GM19238 (cell line): Measurements from ENCODE around the gene CAV2.

Source experiments
- DNase-seq: peaks from one replicate; pipeline ENCODE4 v3.0.0; 2011; ENCODE audit warnings: low spot score; ENCODE audit not compliant: insufficient read length

The CAV2 gene

DNA sequence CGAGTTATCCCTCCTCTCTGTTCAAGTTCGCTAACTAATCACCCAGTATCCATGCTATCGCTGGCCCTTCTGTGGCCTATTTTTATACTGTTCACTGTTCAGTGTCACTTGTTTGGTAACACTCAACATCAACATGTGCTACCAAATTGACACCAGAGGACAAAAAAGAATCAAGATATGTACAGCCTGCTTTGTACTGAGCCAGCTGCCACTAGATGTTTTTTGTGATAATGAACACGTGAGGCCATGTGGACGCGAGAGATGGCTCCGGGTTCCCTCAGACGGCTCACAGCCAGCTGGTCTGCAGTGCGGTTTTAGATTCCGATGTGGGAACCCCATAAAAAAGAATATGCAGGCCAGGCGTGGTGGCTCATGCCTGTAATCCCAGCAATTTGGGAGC lies 46.5 kb downstream of the CAV2 start:
- DNase-seq = no peak

DNA sequence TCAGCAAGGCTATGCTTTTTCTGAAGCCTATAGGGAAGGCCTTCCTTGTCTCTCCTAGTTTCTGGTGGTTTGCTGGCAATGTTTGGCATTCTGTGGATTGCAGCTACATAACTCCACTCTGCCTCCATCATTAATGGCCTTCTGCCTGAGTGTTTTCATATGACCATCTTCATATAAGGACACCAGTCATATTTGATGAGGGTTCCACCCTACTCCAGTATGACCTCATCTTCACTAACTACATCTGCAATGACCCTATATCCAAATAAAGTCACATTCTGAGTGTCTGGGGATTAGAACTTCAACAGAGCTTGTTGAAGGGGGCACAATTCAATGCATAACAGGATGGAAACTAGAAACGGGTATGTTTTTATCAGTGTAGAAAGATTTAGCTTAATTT lies 47.4 kb downstream of the CAV2 start:
- DNase-seq = no peak

DNA sequence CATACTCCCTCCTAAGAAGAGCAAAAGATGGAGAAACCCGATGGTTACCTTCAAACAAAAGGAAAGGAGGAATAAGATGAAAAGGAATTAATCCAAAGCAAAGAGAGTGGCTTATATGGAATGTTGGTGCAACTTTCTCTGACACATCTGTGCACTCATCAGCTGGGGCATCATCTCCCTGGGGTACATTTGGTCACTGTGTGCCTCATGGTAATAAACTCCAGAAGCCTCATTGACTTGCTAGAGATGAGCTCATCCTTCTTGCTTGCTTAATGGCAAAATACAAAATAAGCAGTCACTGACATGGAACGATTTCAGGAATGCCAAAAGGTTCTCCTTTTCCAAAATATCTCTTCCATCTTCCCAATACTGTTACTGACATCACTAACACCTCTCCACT lies 47.8 kb downstream of the CAV2 start:
- DNase-seq = no peak

DNA sequence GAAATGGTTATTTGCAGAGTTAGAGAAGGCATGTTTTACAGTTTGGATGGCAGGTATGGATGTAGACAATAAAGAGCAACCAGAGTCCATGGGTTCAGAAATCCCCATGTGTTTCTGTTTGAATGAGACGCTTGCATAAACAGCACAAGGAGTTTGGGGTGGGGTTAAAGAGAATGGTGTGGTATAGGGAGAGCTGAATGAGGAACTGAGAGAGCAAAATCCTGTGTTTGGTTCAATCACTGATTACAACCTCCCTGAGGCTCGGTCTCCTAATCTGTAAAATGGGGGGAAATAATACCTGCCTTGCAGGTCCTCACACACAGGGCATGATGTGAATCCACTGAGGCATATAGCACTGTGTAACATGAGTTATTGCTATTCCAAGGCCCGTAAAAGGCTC lies 49.0 kb downstream of the CAV2 start:
- no peak for DNase-seq

DNA sequence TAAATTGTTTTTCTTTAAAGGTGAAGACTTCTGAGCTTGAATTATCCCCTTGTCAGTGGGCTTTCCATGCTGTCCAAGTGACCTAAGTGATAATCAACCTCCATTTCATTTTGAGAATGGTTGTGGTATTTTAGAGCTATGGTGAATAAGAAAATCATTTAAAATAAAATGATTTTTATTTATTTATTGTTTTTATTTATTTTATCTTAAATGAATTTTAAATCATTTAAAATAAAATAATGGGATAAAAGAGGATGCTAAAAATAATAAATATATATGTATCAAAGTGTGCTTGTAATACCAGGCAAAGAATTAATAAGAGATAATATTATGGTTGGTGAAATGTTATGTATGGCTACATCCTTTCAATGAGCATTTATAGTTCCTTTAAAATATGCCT lies 49.8 kb downstream of the CAV2 start:
- no peak for DNase-seq

DNA sequence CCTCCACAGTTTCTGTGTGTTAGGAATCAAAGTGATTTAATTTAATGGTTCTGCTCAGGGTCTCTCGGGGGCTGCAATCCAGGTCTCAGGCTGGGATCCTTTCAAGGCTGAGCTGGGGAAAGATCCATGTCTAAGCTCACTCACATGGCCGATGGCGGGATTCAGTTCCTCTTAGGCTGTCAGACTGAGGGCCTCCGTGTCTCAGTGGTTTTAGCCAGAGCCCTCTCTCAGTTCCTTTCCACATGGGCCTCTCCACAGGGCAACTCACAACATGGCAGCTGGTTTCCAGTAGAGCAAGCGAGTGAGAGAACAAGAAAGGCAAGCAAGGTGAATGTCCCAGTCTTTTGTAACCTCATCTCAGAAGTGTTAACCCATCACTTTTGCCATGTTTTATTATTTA lies 52.2 kb downstream of the CAV2 start:
- no peak for DNase-seq

DNA sequence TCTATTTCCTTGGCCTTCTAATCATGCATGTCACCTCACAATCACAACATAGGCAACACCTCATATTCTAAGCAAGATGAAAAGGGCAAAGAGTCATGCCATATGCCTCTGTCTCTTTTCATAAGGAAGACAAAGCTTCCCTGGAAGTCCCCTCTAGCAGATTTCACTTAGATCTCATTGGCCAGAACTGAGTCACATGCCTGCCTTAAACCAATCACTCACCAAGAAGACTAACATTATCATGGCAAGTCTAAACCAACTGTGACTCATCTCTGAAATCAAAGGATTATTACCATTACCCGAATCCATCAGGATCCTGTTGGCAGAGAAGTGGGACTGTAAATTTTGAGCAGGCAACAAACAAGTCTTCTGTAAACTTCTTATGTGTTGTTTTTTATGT lies 53.1 kb downstream of the CAV2 start:
- no peak for DNase-seq

DNA sequence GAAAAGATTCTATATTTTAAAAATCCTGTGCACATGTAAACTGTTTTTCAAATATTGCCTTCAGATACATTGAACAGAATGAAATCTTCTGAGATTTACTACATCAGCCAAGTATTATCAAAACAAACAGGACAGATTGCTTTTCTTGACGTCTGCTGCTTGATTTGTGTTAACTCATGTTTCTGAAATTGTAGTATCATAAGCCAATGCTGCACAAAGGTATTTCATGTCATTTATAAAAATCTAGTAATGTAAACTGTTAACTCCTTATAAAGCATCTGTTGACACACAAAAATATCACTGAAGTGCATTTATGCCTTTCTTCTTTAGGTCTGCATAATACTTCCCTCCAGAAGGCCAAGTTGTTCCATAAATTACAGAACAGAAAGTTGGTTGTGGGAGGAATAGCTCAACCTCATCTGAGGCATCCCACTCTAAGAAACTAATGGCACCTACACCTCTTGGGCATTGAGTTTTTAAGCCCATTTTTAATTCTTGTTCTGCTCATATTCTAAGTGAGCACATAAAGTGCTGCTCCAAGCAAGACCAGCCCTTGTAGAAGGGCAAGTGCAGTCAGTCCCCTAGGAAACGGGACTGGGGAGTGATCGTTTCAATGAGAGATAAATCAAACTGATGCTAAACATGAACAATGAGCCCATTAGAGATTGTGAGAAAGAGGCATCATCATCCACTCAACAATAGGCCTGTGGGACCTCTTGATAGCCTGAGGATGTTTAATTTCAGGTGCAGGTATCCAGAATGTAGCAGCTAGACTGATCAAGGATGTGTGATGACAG lies 53.8 kb downstream of the CAV2 start:
- DNase-seq = no peak

DNA sequence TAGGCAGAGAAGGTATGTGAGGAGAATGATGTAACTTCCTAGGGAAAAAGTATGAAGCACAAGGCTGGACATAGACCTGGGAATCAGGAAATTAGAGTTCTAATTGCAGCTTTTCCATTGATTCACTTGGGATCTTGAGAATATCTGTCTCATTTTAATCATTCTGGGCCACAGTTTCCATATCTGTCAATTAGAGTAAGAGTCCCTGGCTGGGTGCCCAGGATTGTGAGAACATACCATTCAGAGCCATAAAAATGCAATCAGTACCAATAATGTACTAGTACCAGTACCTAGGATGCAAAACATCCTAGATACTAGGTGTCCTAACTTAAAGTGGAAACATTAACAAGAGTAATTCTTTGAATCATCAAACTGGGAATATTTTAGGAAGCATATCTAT lies 54.9 kb downstream of the CAV2 start:
- DNase-seq = no peak

DNA sequence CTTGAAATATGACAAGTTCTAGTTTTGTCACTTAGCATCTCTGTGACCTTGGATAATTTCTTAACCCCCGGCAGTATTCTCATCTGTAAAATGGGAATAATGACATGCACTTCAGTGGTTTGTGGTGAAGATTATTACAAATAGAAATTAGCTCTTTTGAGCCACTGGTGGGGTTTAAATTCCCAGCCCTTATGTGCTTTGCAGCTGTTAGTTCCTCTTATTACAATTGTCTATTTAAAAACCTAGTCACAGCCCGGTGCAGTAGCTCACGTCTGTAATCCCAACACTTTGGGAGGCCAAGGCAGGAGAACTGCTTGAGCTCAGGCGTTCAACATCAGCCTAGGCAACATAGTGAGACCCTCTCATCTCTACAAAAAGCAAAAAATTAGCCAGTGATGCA lies 55.4 kb downstream of the CAV2 start:
- no peak for DNase-seq

DNA sequence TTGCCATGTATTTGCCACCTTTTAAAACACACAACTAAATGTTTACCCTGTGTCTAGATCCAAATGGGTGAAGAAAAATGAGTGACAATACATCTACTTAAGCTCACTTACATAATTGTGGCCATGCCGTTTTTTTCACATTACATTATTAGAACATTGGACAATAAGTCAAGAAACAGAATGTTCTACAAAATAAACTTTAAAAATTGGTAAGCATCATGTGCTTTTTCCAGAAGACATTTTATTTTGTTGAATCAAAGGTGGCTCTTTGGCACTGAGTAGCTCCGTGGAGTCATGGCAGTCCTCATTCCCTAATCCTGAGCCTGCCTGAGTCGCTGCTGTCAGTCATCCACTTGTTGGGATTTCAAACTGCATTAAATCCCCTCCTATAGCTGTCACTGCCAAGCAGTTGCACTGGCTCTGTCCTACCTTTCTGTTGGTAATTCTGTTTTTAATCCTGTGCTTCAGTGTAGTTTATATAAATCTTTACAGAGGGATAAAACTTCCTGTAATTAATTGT lies 57.6 kb downstream of the CAV2 start:
- no peak for DNase-seq

DNA sequence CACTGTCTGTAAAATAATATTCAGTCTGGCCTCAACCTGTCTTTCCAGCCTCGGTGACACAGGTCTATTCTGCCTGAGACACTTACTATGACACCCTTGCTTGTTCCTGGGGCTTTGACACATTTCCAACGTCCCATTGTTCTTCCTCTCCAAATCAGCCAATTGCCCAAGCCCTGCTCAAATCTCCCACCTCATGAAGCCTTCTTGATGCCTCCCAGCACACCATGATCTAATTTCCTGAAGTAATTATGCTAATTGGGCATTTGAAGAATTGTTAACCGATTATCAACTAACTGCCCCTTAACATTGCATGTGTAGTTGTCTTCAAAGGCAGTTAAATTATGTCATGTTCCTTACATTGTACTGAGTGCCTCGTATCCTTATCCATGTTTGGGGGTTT lies 58.4 kb downstream of the CAV2 start:
- no peak for DNase-seq
